ENCODE results near the gene SFRP4. TPM values are rescaled to one million over a fixed set of nuclear protein-coding genes. Genes with fewer than 3 reads are reported as not detected.
"Not testable (repeated sequence)": the region's sequence is repeated elsewhere in the genome, so short reads cannot be mapped to it uniquely, and the experiment has no call there.

Gene SFRP4
- total RNA-seq, 1 experiment from 2014 or later: not detected

- Histone ChIP-seq H4K20me1 (ENCODE audit: insufficient read depth) (no peaks in the 10 kb centered on the region), H3K9me2 (ENCODE audit: insufficient read depth) (no peaks in the 10 kb centered on the region), H3K4me2 (no peak overlapping the region), H3K27ac (no peak overlapping the region), H3K4me1 (replicated peaks; ENCODE audit: insufficient read depth) (no peaks in the 10 kb centered on the region), H3K27me3 (ENCODE audit: insufficient read depth, low read depth) (no peaks in the 10 kb centered on the region), H3K36me3 (ENCODE audit: low read depth) (no peaks in the 10 kb centered on the region), H3K79me2 (ENCODE audit: low read depth) (no peaks in the 10 kb centered on the region), H3F3A (ENCODE audit: insufficient read depth, low read depth) (no peaks in the 10 kb centered on the region), H3K9me3 (ENCODE audit: insufficient read depth, low read depth) (no peaks in the 10 kb centered on the region; the same call in 1 of the 2 replicates), H2AFZ (no peak overlapping the region), H3K4me3 (no peak overlapping the region)
- ChIA-PET POLR2A (ENCODE audit: unreplicated experiment) (no interaction called here), CTCF (no interaction called here)
- TF ChIP-seq EZH2 (IDR thresholded peaks at IDR 0.05; ENCODE audit: low read depth): no peak
- no peak for TF ChIP-seq CTCF (conservative IDR thresholded peaks at IDR 0.05)
- DNase-seq: no peak
- BruUV-seq (replicated peaks): no TSS peak
- intact Hi-C loops (cut with micrococcal nuclease; ENCODE audit: unreplicated experiment): no loop called here
These were observed 43.9 kb upstream of the SFRP4 start for GRCh38 chr7:37960483-37960882.

GRCh38 chr7:37957221-37957970 is 40.8 kb upstream of the SFRP4 start:
- no peak for TF ChIP-seq CTCF (conservative IDR thresholded peaks at IDR 0.05)
- TF ChIP-seq EZH2 (IDR thresholded peaks at IDR 0.05; ENCODE audit: low read depth): no peak
- H3F3A ChIP-seq (ENCODE audit: insufficient read depth, low read depth): no peaks in the 10 kb centered on the region
- no peaks in the 10 kb centered on the region for H3K9me3 ChIP-seq (ENCODE audit: insufficient read depth, low read depth)
- DNase-seq: no peak
- no peaks in the 10 kb centered on the region for H3K27me3 ChIP-seq (ENCODE audit: insufficient read depth, low read depth)
- no peaks in the 10 kb centered on the region for H3K79me2 ChIP-seq (ENCODE audit: low read depth)
- no peaks in the 10 kb centered on the region for H3K36me3 ChIP-seq (ENCODE audit: low read depth)
- no peak overlapping the region for H2AFZ ChIP-seq
- CTCF ChIA-PET: no interaction called here
- no peak overlapping the region for H3K4me3 ChIP-seq
- H3K27ac ChIP-seq: no peak overlapping the region
- H3K4me1 ChIP-seq (replicated peaks; ENCODE audit: insufficient read depth): no peaks in the 10 kb centered on the region
- H4K20me1 ChIP-seq (ENCODE audit: insufficient read depth): no peaks in the 10 kb centered on the region
- POLR2A ChIA-PET (ENCODE audit: unreplicated experiment): no interaction called here
- H3K9me2 ChIP-seq (ENCODE audit: insufficient read depth): no peaks in the 10 kb centered on the region
- intact Hi-C loops (cut with micrococcal nuclease; ENCODE audit: unreplicated experiment): no loop called here
- no peak overlapping the region for H3K4me2 ChIP-seq
- no TSS peak for BruUV-seq (replicated peaks)

- intact Hi-C loops (cut with micrococcal nuclease; ENCODE audit: unreplicated experiment): no loop called here
- TF ChIP-seq EZH2 (IDR thresholded peaks at IDR 0.05; ENCODE audit: low read depth) (no peak), CTCF (conservative IDR thresholded peaks at IDR 0.05) (no peak)
- Histone ChIP-seq H3K27me3 (ENCODE audit: insufficient read depth, low read depth) (no peaks in the 10 kb centered on the region), H3K9me3 (ENCODE audit: insufficient read depth, low read depth) (no peaks in the 10 kb centered on the region), H3K9me2 (ENCODE audit: insufficient read depth) (no peaks in the 10 kb centered on the region), H3K4me3 (no peak overlapping the region), H3F3A (ENCODE audit: insufficient read depth, low read depth) (no peaks in the 10 kb centered on the region), H3K4me2 (no peak overlapping the region), H3K27ac (no peak overlapping the region), H3K4me1 (replicated peaks; ENCODE audit: insufficient read depth) (no peaks in the 10 kb centered on the region), H2AFZ (no peak overlapping the region), H4K20me1 (ENCODE audit: insufficient read depth) (no peaks in the 10 kb centered on the region), H3K79me2 (ENCODE audit: low read depth) (no peaks in the 10 kb centered on the region), H3K36me3 (ENCODE audit: low read depth) (no peaks in the 10 kb centered on the region)
- ChIA-PET CTCF (no interaction called here), POLR2A (ENCODE audit: unreplicated experiment) (no interaction called here)
- no peak for DNase-seq
- no TSS peak for BruUV-seq (replicated peaks)
These were observed 40.2 kb upstream of the SFRP4 start for GRCh38 chr7:37956791-37957190.

DNA sequence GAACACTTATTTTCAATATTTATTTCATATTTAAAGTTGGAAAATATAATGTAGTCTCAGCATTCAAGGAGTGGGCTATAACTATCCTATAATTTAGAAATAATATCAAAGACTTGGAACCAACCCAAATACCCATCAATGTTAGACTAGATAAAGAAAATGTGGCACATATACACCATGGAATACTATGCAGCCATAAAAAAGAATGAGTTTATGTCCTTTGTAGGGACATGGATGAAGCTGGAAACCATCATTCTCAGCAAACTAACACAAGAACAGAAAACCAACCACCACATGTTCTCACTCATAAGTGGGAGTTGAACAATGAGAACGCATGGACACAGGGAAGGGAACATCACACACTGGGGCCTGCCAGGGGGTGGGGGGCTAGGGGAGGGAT is 37.6 kb upstream of the SFRP4 start:
- H2AFZ ChIP-seq; H3K4me1 ChIP-seq (replicated peaks; ENCODE audit: insufficient read depth); H3K9me3 ChIP-seq (ENCODE audit: insufficient read depth, low read depth); H3K9me2 ChIP-seq (ENCODE audit: insufficient read depth); H4K20me1 ChIP-seq (ENCODE audit: insufficient read depth); H3K36me3 ChIP-seq (ENCODE audit: low read depth); H3K27me3 ChIP-seq (ENCODE audit: insufficient read depth, low read depth); intact Hi-C loops (cut with micrococcal nuclease; ENCODE audit: unreplicated experiment); H3K4me2 ChIP-seq; H3K27ac ChIP-seq; BruUV-seq (replicated peaks); POLR2A ChIA-PET (ENCODE audit: unreplicated experiment); DNase-seq; H3K4me3 ChIP-seq; H3F3A ChIP-seq (ENCODE audit: insufficient read depth, low read depth); H3K79me2 ChIP-seq (ENCODE audit: low read depth); CTCF ChIA-PET: not testable (repeated sequence)

All from PC-9 (cell line).